Stimulated activated CD4-positive, alpha-beta T cell treated with anti-CD3 and anti-CD28 coated beads, Interleukin-15, amount 100 ng/mL, for 1 hour (primary cell): ENCODE measurements around the gene CMSS1.

Source experiments
- DNase-seq, 2 donors: peaks; one replicate each; pipeline ENCODE4 v3.0.0-alpha.2; 2020; ENCODE audit warnings: low read depth in 1 of 2, low spot score in 1 of 2

CMSS1 gene

GRCh38 chr3:99955773-99956562, 138.3 kb downstream of the CMSS1 start:
- no peak for DNase-seq

DNA sequence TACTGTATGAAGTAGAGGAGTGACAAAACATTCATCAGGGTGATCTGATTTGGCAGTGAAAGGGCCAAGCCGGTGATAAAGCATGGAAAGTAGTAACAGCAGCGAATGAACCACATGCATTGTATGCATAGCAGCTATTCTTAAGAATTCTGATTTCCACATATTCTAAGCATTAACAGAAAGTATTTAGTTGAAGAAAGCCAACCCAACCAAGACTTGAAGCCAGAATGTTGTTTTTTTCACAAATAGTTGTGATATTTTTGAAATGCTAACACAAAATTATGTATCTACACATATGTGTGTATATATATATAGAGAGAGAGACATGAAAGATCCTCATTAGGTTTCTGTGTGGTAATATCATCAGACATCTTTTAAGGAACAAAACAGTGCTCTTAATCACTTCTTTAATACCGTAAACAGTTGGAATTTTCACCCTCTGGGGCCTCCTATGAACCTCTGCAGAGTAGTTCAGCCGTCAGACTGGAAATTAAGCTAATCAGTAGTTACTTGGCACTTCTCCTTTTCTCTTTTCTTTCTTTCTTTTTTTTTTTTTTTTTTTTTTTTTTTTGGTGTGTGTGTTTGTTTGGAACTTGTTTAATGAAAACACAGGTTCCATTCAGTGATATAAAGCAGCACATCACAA, 139.6 kb downstream of the CMSS1 start:
- no peak for DNase-seq

- no peak for DNase-seq
Measured at GRCh38 chr3:99958222-99958912, 140.7 kb downstream of the CMSS1 start.

DNA sequence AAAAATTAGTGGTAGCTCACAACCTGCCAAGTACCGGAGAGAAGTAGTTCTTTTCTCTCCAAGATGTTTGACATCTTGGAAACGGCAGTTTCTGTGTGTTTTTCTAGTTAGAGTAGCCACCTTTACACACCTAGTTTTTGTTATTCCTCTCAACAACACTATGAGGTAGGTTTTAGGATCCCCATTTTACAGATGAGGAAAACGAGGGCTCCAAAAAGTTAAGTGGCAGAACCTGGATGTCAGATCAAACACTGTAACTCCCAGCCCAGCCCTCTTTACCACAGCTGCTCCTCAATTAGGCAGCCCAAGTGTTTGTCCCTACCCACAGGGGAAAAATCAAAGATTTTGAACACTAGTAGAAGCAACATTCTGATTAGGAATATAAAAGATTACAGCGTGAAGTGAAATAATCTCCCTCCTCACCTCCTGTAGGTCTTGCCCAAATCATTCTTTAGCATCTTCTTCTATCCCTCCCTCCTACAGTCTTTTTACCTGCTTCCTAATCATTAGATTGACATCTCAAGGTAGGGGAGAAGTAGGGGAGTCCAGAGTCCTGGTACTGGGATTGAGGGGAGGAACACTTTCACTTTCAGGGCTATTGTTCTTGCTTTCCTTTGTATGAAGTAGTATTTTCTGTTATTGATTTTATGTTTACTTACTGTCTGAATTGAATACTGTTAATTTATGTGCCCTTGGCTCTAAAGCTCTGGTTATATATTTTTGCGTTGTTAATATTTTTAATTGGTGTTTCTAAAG, 142.6 kb downstream of the CMSS1 start:
- DNase-seq: no peak

DNA sequence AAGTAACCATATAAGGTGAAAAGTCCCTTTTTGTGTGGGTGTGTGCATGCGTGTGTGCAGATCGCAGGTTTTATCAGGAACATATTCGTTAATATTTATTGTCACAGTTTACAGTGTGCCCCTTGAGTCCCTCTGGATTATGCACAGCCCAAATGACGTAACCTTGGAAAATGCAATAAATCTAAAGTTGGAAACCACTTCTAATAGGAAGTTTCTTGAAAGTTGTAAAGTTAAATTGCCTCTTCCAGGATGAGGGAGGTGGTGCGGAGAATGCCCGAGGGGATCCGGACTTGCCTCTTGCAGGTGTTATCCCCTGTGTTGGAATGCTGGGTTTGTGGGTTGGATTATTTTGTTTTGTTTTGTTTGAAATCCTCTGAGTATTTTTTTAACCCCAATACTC, 143.3 kb downstream of the CMSS1 start:
- no peak for DNase-seq

GRCh38 chr3:99961756-99962515, 144.3 kb downstream of the CMSS1 start:
- no peak for DNase-seq

DNA sequence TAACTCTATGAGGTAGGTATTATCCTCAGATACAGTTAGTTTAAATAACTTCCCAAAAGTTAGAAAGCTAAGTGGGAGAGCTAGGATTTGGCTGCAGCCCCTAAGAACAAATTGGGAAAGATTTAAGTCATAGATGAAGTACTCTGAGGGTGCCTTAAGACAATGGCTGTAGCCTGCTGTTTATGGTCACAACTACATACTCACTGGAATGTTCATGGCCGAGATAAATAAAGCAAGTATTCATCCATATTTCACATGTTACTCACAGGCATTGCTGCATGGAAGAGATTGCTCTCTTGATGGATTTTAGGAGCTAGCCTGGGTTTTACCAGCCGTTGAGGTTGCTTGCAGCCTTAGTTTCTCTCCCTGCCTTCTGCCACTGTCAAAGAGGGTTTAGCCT, 145.0 kb downstream of the CMSS1 start:
- no peak for DNase-seq

- DNase-seq: no peak
Measured at GRCh38 chr3:99965077-99965476, 147.4 kb downstream of the CMSS1 start.

DNA sequence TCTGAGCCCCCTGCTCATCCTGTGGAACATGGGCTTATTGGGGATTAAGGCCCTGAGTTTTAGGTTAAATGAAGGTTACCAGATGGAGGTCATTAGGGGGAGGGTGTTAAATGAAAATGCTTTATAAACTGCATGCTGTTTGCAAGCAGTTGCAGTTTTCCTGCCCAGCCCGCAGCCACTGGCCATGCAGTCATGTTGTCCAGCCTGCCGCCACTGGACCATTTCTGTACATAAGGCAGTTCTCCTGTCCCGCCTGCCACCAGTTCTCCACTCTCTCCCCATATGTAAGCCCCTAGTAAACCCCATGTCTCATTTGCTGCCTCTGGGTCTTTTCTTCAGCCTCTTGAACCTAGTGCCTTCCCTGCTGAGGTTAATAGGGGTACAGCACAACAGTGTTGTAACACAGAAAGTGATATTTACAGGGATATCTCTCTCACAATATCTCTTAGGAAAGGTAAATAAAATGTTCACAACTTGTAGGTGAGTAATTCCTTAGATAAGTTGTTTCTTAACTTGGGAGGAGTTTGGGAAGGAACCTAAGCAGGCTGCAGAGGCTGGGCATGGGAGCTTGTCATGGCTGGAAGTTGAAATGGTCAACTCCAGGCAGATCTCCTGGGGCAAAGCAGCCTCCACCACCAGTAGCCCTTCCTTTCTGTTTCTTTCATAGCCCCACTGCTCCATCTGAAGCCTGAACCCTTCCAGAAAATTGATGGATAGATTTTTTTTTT, 148.2 kb downstream of the CMSS1 start:
- no peak for DNase-seq

DNA sequence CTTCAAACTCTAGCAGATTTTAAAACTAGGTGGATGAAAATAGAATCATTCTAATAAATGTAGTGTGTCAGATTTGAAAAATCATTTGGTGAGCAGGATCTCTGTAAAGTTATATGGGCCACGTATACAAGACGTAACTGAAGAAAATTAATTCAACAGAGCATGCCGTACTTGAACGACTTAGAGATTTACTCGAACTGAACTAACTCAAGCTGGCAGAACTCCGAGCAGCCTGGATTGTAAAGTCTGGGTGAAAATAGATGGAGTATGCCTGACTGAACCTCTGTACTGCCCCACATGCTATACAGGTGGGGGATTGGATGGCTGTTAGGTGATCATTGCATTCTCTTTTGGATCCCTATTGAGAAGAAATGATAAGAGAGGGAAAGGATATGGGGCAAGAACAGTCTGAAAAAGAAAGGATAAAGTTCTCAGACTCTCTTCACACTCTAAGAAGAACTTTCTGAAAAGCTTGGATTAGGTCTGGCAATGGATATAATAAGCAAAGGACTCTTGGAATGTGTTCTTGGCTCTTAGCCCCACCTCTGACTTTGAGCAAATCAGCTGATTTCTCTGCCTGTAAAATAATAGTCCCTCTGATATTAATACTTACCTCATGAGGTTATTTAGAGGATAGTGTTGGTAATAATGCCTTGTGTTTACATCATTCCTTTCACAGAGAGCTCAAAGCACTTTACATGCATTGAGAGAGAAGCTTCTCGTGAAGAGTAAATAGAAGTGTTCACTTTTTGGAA, 149.2 kb downstream of the CMSS1 start:
- DNase-seq: no peak

DNA sequence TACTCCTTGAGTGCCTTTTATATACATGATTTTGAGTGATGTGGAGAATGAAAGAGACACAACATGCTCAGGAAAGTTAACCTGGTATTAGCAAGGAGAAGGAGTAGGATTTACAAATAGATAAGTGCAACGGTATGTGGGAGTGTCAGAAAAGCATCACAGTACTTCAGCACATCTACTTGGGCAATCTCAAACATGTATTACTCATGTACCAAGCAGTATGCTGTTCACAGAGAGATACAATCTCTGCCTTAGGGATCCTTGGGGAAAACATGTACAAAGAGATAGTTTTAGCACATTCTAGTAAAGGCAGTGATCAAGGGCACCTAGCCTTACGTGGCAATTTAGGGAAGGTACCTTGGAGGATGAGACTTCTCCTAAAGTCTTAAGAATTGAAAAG, 150.1 kb downstream of the CMSS1 start:
- no peak for DNase-seq

- no peak for DNase-seq
Measured at GRCh38 chr3:99969136-99969535, 151.5 kb downstream of the CMSS1 start.

GRCh38 chr3:99970198-99970597, 152.5 kb downstream of the CMSS1 start:
- no peak for DNase-seq

DNA sequence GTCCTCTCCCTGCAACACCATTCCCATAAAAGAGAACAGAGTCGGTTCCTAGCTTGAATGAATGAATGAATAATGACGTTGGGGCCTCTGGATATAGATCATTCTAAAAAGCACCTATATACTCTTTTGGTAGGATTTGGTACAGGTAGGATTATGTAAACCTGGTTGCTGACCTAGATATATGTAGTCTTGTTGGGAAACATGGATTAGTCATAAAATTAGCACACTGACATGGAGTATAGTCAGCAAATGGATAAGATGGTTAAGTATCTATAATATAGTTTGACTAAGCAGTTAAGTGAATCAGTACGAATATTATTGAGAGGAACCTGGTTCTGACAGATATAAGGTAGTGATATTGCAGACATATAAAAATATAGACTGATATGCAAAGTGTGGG, 154.1 kb downstream of the CMSS1 start:
- no peak for DNase-seq

GRCh38 chr3:99972380-99973104, 154.9 kb downstream of the CMSS1 start:
- no peak for DNase-seq

GRCh38 chr3:99974989-99975388, 157.3 kb downstream of the CMSS1 start:
- DNase-seq: no peak

DNA sequence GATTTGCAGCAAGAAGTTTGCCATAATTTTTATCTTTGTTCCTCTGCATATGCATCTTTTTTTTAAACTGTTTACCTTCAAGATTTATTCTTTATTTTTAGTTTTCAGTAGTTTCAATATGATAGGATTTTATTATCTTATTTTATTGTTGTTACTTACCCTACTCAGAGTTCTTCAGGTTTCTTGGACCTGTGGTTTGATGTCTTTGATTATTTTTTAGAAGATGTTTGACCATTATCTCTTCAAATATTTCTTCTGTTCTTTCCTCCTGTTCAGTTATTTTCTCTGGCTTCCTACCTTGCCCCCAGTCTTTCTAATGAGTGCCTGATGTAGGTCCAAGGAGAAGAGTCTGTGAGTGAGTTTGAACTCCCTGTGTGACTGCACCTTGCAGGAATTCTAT, 158.9 kb downstream of the CMSS1 start:
- DNase-seq: no peak

DNA sequence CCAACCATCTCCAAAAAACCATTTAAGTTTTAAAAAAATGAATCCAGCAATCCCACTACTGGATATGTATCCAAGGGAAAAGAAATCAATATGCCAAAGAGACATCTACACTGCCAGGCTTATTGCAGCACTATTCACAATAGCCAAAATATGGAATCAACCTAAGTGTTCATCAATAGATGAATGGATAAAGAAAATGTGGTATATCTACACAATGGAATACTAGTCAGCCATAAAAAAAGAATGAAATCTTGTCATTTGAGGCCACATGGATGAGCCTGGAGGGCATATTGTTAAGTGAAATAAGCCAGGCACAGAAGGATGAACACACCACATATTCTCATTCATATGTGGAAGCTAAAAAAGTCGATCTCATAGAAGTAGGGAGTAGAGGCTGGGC, 160.6 kb downstream of the CMSS1 start:
- DNase-seq: no peak

DNA sequence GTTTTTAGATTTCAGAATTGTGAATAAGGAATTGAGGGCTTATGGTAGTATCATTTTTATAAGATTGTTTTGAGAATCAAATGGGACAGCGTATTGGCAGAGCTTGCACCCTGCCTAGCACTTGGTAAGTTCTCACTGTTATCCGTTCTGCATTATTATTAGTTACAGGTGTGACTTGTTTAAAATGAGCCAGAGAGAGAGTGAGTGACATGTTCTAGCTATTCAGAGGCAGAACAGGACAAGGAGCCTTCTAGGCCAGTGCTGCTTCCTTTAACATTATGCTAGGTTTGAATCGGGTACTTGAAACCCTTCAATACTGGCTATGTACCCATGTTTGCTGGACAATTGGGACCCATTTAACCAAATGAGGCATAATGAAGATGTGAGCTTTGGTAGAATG, 162.9 kb downstream of the CMSS1 start:
- DNase-seq: no peak
